Kidney epithelial cell (primary cell): ENCODE results near the gene IPMK. TPM values are rescaled to one million over a fixed set of nuclear protein-coding genes. Genes with fewer than 3 reads are reported as not detected.

Source experiments
- DNase-seq: peaks from one replicate; pipeline ENCODE4 v3.0.0-alpha.2; 2010; ENCODE audit warnings: low read depth
- H3K27me3 ChIP-seq: 2 replicates; pipeline ENCODE4 v1.6.0; 2011; ENCODE audit warnings: low read length; ENCODE audit not compliant: control insufficient read depth, insufficient read depth
- H3K36me3 ChIP-seq: 2 replicates; pipeline ENCODE4 v1.5.1; 2011; ENCODE audit warnings: low read length; ENCODE audit not compliant: control insufficient read depth, insufficient read depth
- H3K4me3 ChIP-seq: 2 replicates; pipeline ENCODE4 v1.5.1; 2011; ENCODE audit warnings: low read depth, mild to moderate bottlenecking, control low read depth, low read length
- CTCF ChIP-seq: IDR thresholded peaks from 2 replicates; pipeline ENCODE4 v1.5.1; 2011; ENCODE audit warnings: mild to moderate bottlenecking, moderate library complexity, low read length, control low read depth, inconsistent platforms; ENCODE audit not compliant: insufficient read depth, poor library complexity, severe bottlenecking
- total RNA-seq: library from RNA; depleted of rRNA; stranded (reverse); fragments of >200 nt; gene quantifications from 2 replicates; pipeline ENCODE4 v1.2.3, GENCODE V29; 2015

IPMK gene
- total RNA-seq, 1 donor from 2014 or later: 5.6 TPM

DNA sequence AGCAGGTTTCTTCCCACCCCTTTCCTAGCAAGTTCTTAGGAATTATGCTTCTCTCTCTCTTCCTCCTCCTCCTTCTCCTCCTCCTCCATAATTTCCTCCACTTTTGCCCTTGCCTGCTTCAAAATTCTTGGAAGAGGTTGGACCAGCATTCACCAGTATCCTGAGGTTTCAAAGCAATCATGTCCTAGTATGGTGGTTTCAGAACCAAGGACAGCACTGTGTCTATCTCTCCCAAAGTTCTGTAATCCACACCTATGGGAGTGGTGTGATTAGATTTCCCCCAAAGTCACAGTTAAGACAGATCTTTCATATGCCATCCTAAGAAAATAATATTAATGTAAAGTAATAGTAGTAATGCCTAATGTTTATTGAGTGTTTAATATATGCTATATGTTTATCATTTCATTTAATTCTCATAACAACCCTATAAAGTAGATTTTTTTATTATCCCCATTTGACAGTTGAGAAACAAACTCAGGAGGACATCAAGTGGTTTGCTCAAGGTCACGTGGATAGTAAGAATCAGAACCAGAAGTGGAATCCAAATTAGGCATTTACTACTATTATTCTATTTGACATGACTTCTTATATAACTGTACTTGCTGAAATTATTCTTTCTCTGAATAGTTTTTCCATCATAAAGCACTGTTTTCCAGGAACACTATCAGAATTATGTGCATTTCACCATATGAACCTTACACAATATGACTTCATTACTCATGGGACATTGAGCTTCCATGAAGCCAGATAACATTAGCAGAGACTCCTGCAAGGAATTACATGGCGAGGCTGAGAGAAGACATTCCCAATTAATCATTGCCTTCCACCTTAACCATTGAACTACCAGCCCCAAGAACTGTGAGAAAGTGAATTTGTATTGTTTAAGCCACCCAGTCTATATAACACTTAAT is 91.4 kb downstream of the IPMK start:
- Histone ChIP-seq H3K27me3 (no peaks in the 10 kb centered on the region), H3K36me3 (no peaks in the 10 kb centered on the region), H3K4me3 (no peak overlapping the region)
- TF ChIP-seq CTCF: no peak
- no peak for DNase-seq

- TF ChIP-seq CTCF: no peak
- Histone ChIP-seq H3K36me3 (no peaks in the 10 kb centered on the region), H3K4me3 (no peak overlapping the region), H3K27me3 (no peaks in the 10 kb centered on the region)
- no peak for DNase-seq
Measured at GRCh38 chr10:58174831-58175230, 92.9 kb downstream of the IPMK start.

DNA sequence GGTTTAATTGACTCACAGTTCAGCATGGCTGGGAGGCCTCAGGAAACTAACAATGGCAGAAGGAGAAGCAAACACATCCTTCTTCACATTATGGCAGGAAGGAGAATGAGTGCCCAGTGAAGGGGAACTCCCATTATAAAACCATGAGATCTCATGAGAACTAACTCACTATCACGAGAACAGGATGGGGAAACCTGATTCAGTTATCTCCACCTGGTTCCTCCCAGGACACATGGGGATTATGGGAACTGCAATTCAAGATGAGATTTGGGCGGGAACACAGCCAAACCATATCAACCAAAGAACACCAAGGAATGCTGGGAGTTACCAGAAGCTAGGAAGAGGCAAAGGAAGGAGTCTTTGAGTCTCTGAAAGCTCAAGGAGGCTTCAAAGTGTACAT is 94.3 kb downstream of the IPMK start:
- no peaks in the 10 kb centered on the region for H3K36me3 ChIP-seq
- DNase-seq: no peak
- no peak overlapping the region for H3K4me3 ChIP-seq
- no peak for TF ChIP-seq CTCF
- no peaks in the 10 kb centered on the region for H3K27me3 ChIP-seq

DNA sequence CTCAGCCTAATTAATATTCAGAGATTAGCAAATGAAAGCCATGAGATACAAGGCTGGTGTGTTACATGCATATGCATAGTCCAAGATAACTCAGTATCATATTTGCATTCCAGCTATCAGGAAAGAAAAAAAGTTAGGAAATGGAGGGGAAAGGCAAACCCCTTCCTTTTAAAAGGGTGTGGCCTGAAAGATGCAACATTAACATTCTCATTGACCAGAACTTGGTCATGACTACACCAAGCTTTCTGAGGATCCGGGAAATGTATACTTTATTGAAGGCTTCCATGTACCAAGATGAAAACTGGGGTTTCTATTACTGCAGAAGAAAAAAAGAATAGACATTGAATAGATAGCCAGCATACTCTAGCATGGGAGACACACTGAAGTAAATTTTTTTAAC is 96.5 kb downstream of the IPMK start:
- no peak for DNase-seq
- no peak for TF ChIP-seq CTCF
- H3K27me3 ChIP-seq: no peaks in the 10 kb centered on the region
- no peaks in the 10 kb centered on the region for H3K36me3 ChIP-seq
- no peak overlapping the region for H3K4me3 ChIP-seq

GRCh38 chr10:58164517-58164916 is 103.2 kb downstream of the IPMK start:
- H3K27me3 ChIP-seq: no peaks in the 10 kb centered on the region
- no peaks in the 10 kb centered on the region for H3K36me3 ChIP-seq
- no peak for TF ChIP-seq CTCF
- no peak overlapping the region for H3K4me3 ChIP-seq
- DNase-seq: no peak

GRCh38 chr10:58158806-58159205 is 108.9 kb downstream of the IPMK start:
- TF ChIP-seq CTCF: no peak
- Histone ChIP-seq H3K36me3 (no peaks in the 10 kb centered on the region), H3K4me3 (no peak overlapping the region), H3K27me3 (no peaks in the 10 kb centered on the region)
- no peak for DNase-seq
